A549 treated with ZK216348 at 1 μM for 4 hours (cell line): Measurements from ENCODE around the gene EFNA5. TPM values are rescaled to one million over a fixed set of nuclear protein-coding genes. Genes with fewer than 3 reads are reported as not detected.

Experiments
- total RNA-seq: library from RNA; stranded (reverse); fragments of 200-300 nt; extraction: Qiagen RNA extraction; gene quantifications from 5 replicates; pipeline ENCODE4 v1.2.3, GENCODE V29; 2022; ENCODE audit warnings: low read depth

Gene EFNA5
- total RNA-seq = 18.9 to 27.3 TPM (median 26.4 TPM) in 5 replicates

GRCh38 chr5:107670932-107671741 lies at the start of gene EFNA5:
EFNA5 (minus strand) TSS chr5:107670937.

